Retinal pigment epithelial cell (primary cell): Measurements from ENCODE around the gene EP400.
A peak's percentile ranks its signal among the peaks of the same experiment; 100 is the strongest.

Experiments
- DNase-seq: peaks from one replicate; pipeline ENCODE4 v3.0.0-alpha.2; 2010; ENCODE audit warnings: low read depth
- H3K4me3 ChIP-seq: 2 replicates; pipeline ENCODE4 v1.5.1; 2011; ENCODE audit warnings: mild to moderate bottlenecking, low read length, control low read depth, moderate library complexity
- CTCF ChIP-seq: conservative IDR thresholded peaks from 2 replicates; pipeline ENCODE4 v1.5.1; 2011; ENCODE audit warnings: low read depth, low read length, control low read depth, inconsistent platforms

The EP400 gene

GRCh38 chr12:131909081-131909751 lies 40.5 kb upstream of the EP400 start:
- no peak for TF ChIP-seq CTCF
- DNase-seq, result no peak

DNA sequence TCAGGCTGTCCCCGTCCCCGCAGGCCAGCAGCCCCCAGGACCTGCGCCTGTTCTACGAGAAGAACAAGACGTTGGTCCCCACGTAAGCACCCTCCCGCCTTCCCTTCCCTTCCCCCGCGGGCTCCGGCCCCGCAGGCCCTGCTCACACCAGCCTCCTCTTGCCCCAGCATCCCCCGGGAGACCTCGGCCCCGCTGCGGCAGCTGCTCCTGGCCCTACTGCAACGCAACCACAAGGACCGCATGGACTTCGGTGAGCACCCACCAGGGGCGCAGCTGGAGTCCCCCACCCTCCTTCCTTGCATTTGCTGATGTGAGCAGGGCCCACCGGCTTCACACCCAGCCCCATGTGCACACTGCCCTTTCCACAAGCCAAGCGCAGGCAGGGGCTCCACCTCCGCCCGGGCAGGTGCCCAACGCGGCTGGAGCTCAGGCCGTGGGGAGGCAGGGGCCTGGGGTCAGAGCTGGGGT lies 40.0 kb upstream of the EP400 start:
- no peak for DNase-seq
- H3K4me3 ChIP-seq, result no peak overlapping the region
- TF ChIP-seq CTCF, result no peak

More at GRCh38 chr12:131909081-131909751, 40.5 kb upstream of the EP400 start:
- H3K4me3 ChIP-seq, result no peak overlapping the region

DNA sequence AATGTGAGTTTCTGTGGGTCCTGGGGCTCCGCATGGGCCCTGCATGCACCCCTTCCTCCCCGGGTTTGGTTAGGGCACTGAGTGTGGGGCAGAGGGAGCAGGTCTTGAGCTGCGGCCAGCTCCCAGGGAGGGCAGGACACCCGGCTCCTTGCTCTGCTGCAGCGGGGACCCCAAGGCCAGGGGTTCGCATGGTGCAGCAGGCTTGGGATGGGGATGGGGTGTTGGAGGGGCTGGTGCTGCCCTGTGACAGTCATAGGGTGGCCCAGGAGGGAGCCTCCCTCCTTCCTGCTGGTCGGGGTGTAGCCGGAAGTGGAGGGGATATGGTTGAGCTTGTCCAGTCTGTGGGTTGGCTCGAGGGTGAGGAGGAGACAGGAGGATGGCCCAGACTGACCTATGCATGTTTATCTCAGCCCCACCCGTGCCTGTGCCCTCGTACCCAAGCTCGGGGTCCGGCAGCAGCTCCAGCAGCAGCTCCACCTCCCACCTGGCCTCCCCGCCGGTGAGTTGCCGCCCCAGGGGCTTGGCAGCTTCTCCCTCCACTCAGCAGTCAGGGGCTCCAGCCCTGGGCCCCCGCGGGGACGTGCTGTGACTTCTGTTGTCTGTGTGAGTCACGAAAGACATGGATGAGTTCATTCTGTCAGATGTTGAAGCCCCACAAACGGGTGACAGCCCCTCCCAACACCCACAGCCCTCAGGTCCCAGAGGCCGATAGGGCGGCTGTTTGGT lies 39.3 kb upstream of the EP400 start:
- H3K4me3 ChIP-seq, result no peak overlapping the region
- no peak for DNase-seq

GRCh38 chr12:131911028-131911650 lies 38.6 kb upstream of the EP400 start:
- DNase-seq, result no peak
- no peak overlapping the region for H3K4me3 ChIP-seq
- no peak for TF ChIP-seq CTCF

More for the DNA sequence above, 39.3 kb upstream of the EP400 start:
- TF ChIP-seq CTCF, result no peak

DNA sequence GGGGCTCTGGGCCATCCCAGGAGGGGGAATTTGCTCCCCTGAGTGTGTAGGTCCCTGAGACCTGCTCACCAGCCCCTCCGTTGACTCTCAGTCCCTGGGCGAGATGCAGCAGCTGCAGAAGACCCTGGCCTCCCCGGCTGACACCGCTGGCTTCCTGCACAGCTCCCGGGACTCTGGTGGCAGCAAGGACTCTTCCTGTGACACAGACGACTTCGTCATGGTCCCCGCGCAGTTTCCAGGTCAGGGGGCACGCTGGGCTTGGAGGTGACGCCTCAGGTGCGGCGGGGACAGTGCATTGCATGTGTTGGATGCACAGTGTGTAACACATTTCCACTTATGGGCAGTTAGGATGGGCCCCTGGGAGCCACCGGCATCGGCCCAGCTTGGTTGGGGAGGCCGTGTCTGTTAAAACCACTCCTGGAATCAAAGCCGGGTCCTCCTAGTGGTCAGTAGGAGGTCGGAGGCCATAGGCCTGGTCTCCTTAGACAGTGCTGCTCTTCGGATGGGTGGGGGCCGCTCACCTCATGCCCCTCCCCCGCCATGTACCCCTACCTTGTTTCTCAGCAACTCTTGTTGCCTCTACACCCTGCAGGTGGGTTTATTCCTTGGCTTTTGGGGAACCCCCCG lies 37.8 kb upstream of the EP400 start:
- no peak overlapping the region for H3K4me3 ChIP-seq
- DNase-seq, result no peak
- TF ChIP-seq CTCF, result no peak

DNA sequence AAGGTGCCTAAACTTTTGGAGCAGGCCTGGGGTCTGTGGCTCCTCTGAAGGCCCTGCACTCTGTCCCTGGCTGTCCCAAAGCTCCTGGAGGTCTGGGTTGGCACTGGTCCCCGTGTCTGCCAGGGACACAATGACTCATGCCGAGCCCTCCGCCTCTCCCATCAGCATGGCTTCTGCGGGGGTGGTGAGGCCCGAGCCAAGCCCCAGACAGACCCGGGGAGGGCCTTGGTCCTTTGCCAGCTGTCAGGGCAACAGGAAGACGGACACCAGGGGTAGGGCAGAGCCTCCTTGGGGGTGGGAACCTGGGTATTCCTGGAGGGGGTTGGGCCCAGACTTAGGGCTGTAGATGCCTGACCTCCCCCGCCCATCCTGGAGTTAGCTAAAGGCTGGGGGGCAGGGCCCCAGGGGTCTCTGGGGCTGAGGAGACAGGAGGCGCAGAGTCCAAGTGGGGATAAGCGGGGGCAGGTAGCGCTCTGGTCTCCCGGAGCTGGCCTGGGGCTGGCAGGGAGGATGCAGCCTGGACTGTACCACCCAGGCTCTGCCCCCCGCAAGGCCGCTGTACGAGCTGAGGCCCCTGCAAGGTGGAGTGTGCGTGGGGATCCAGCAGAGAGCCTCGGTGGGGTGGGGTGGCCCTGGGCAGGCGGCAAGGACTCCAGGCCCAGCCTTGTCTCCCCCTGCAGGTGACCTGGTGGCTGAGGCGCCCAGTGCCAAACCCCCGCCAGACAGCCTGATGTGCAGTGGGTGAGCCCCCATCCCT lies 37.0 kb upstream of the EP400 start:
- TF ChIP-seq CTCF, result peak; percentile 26
- DNase-seq, result peak; percentile 81
- no peak overlapping the region for H3K4me3 ChIP-seq
